HG03280 (cell line): ENCODE results near the gene ISL1.

ENCODE experiments used
- ATAC-seq: cut with Tn5 transposase; IDR thresholded peaks from one replicate; pipeline ENCODE4 v1.9.1; 2021; ENCODE audit warnings: mild to moderate bottlenecking, moderate library complexity; ENCODE audit not compliant: unreplicated experiment

ISL1 gene

GRCh38 chr5:51386916-51387883 lies 4.0 kb downstream of the ISL1 start:
- no peak for ATAC-seq

- ATAC-seq = no peak
Observed at GRCh38 chr5:51387884-51388275, 4.6 kb downstream of the ISL1 start.

GRCh38 chr5:51388488-51389287 lies 5.4 kb downstream of the ISL1 start:
- ATAC-seq = no peak

- ATAC-seq = no peak
Observed at GRCh38 chr5:51389288-51389576, 6.0 kb downstream of the ISL1 start.

GRCh38 chr5:51389577-51390463 lies 6.6 kb downstream of the ISL1 start:
- no peak for ATAC-seq

GRCh38 chr5:51391175-51391574 lies 7.9 kb downstream of the ISL1 start:
- no peak for ATAC-seq

- no peak for ATAC-seq
Observed at GRCh38 chr5:51392689-51393199, 9.5 kb downstream of the ISL1 start.

- no peak for ATAC-seq
Observed at GRCh38 chr5:51394609-51395008, 11.4 kb downstream of the ISL1 start.

- no peak for ATAC-seq
Observed at GRCh38 chr5:51395245-51395644, 12.0 kb downstream of the ISL1 start.

- ATAC-seq = no peak
Observed at GRCh38 chr5:51395666-51396356, 12.6 kb downstream of the ISL1 start.

- ATAC-seq = no peak
Observed at GRCh38 chr5:51396797-51397196, 13.5 kb downstream of the ISL1 start.

- ATAC-seq = no peak
Observed at GRCh38 chr5:51397996-51398395, 14.7 kb downstream of the ISL1 start.

- no peak for ATAC-seq
Observed at GRCh38 chr5:51398875-51399642, 15.8 kb downstream of the ISL1 start.

- no peak for ATAC-seq
Observed at GRCh38 chr5:51399643-51400006, 16.4 kb downstream of the ISL1 start.

GRCh38 chr5:51404255-51404654 lies 21.0 kb downstream of the ISL1 start:
- ATAC-seq = no peak

- no peak for ATAC-seq
Observed at GRCh38 chr5:51411921-51412325, 28.7 kb downstream of the ISL1 start.

GRCh38 chr5:51414516-51414915 lies 31.3 kb downstream of the ISL1 start:
- ATAC-seq = no peak

GRCh38 chr5:51416149-51416548 lies 32.9 kb downstream of the ISL1 start:
- ATAC-seq = no peak

GRCh38 chr5:51433052-51433710 lies 49.9 kb downstream of the ISL1 start:
- no peak for ATAC-seq
